ENCODE results near the gene SHROOM3.

SHROOM3 gene

DNA sequence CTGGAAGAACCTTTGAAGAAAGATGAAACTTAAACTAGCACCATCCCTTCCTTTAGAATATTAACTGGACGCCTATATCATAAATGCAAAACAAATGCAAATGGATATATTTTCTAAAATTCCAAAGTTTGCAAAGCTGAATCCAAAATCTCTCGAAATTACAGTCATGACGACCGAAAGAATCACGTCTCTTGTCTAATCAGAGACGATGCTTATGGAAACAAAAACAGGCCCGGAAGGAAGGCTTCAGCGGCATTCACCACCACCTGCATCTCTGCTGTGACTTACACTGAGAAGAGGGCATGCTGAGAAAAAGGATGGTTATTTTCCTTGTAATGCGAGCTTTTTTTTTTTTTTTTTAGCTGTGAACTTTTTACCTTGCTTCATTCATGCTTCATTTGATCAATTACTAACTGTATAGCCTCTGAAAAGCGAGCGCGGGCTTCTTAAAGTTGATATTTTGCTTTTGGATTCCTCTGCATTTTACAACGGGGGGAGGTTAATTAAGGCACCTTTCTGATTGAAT, 253.7 kb downstream of the SHROOM3 start:
- no peaks in the 10 kb centered on the region for H3K9me3 ChIP-seq (ENCODE audit: control insufficient read depth in 1 of 2, low read length in 2 of 2)
- peaks cover 28 to 49% of the 10 kb centered on the region in 2 donors for H3K4me1 ChIP-seq (ENCODE audit: control insufficient read depth in 1 of 2, insufficient read depth in 2 of 2, low read length in 2 of 2)
- peak overlapping the region; percentile 60 to 68 for H3K9ac ChIP-seq (ENCODE audit: low read depth in 1 of 2, low read length in 2 of 2)
- no peaks in the 10 kb centered on the region for H3K36me3 ChIP-seq (ENCODE audit: control insufficient read depth in 1 of 2, insufficient read depth in 2 of 2, low read length in 2 of 2)
- peak overlapping the region; percentile 71 to 81 for H3K4me3 ChIP-seq (ENCODE audit: low read depth in 1 of 2, low read length in 2 of 2)
- H3K27me3 ChIP-seq (ENCODE audit: control insufficient read depth in 1 of 2, insufficient read depth in 2 of 2, low read length in 2 of 2) = peaks cover 4 to 18% of the 10 kb centered on the region in 2 donors
- peak overlapping the region; percentile 80 for H3K27ac ChIP-seq (ENCODE audit: low read depth, low read length)

DNA sequence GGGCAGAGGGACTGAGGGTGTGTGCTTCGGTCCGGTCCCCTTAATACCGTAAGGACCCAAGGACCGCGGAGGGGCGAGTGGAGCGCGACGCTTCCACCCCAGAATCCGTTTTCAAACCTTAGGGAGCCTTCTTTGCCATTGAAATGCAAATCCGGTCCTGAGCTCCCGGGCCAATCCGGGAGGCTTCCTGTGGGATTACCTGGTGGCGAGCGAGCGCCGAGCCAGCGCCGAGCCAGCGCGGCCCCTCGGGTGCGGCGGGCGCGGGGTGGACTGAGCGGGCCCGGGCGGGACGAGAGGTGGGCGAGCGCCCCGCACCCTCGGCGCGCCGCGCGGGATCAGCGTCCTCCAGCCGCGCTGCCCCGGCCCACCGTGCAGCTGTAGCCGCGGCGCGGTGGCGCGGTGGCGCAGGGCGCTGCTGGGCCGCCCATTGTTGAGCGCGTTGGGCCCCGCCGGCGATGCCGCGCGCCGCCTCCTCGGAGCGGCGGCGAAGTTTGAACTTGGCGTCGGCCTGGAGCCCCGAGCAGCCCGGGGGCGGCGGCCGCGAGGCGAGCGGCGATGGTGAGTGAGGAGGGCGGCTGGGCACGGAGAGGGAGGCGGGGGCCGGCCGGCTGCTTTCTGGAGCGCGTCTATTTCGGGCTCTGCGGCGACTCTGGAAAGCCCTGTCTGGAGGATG, 254.3 kb downstream of the SHROOM3 start:
- Histone ChIP-seq H3K27me3 (ENCODE audit: control insufficient read depth in 1 of 2, insufficient read depth in 2 of 2, low read length in 2 of 2) (peaks cover 4 to 13% of the 10 kb centered on the region in 2 donors), H3K9ac (ENCODE audit: low read depth in 1 of 2, low read length in 2 of 2) (peak overlapping the region; percentile 79 to 95), H3K9me3 (ENCODE audit: control insufficient read depth in 1 of 2, low read length in 2 of 2) (no peaks in the 10 kb centered on the region), H3K36me3 (ENCODE audit: control insufficient read depth in 1 of 2, insufficient read depth in 2 of 2, low read length in 2 of 2) (no peaks in the 10 kb centered on the region), H3K4me1 (ENCODE audit: control insufficient read depth in 1 of 2, insufficient read depth in 2 of 2, low read length in 2 of 2) (peaks cover 24 to 47% of the 10 kb centered on the region in 2 donors), H3K4me3 (ENCODE audit: low read depth in 1 of 2, low read length in 2 of 2) (peak overlapping the region; percentile 71 to 81), H3K27ac (ENCODE audit: low read depth, low read length) (peak overlapping the region; percentile 80)

DNA sequence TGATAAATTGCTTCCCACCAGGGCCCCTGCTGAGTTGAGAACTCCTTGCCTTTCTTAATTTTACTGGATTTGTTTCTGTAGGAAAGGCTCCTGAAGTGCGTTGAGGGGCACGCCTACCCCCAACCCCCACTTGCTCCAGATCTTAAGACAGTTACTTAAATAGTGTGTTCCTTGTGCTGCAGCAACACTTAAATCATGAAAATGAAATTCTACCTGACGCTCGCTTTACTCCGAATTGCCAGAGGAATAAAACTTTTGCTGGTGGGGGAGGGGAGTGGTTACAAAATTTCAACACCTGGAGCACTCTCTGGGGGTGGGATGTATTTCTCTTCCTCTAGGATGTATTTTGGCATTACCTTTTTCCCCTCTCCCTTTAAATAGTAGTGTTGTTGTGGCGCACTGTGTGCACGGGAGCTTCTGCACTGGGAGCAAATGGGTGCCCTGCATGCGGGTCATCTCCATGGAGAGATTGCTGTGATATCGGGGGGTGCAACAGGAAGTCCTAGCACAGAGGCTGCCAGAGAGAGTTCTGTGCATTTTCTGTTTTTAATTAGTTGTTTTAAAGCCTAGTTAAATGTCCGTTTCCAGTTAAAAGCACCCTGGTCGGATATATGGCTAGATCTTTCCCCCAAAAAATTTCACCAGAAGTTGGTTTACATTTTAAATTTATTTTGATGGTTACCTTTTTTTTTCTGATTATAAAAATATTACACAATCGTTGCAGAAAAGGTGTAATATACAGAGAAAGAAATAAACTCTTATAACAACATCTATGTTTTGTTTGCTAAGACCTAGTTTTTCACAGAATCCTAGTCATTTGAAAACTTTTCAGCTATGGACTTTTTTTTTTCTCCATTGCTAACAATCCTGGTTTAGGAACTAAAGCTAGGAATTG, 255.2 kb downstream of the SHROOM3 start:
- Histone ChIP-seq H3K9ac (ENCODE audit: low read depth in 1 of 2, low read length in 2 of 2) (peak overlapping the region; percentile 79 to 95), H3K27ac (ENCODE audit: low read depth, low read length) (peak overlapping the region; percentile 81), H3K4me1 (ENCODE audit: control insufficient read depth in 1 of 2, insufficient read depth in 2 of 2, low read length in 2 of 2) (peaks cover 24 to 51% of the 10 kb centered on the region in 2 donors), H3K36me3 (ENCODE audit: control insufficient read depth in 1 of 2, insufficient read depth in 2 of 2, low read length in 2 of 2) (no peaks in the 10 kb centered on the region), H3K9me3 (ENCODE audit: control insufficient read depth in 1 of 2, low read length in 2 of 2) (no peaks in the 10 kb centered on the region), H3K27me3 (ENCODE audit: control insufficient read depth in 1 of 2, insufficient read depth in 2 of 2, low read length in 2 of 2) (peaks cover 4 to 13% of the 10 kb centered on the region in 2 donors), H3K4me3 (ENCODE audit: low read depth in 1 of 2, low read length in 2 of 2) (peak overlapping the region; percentile 71 to 81)

DNA sequence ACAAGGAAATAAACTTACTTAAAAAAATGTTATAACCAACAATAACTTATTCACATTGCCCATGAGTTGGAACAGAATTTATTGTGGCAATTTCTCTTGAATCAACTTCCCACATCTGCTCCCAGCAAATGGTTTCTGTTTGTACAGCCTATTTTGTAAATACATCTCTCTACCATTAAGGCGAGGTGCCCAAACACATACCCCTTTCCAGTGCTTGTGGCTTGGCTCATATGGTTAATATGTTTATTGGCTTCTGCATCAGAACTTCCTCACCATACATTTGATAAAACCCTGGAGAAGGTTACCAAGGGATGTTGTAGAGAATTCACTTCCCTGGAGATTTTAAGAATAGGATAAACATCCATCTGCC, 255.9 kb downstream of the SHROOM3 start:
- peaks cover 28 to 56% of the 10 kb centered on the region in 2 donors for H3K4me1 ChIP-seq (ENCODE audit: control insufficient read depth in 1 of 2, insufficient read depth in 2 of 2, low read length in 2 of 2)
- peak overlapping the region; percentile 71 to 81 for H3K4me3 ChIP-seq (ENCODE audit: low read depth in 1 of 2, low read length in 2 of 2)
- H3K27me3 ChIP-seq (ENCODE audit: control insufficient read depth in 1 of 2, insufficient read depth in 2 of 2, low read length in 2 of 2) = peaks cover 4 to 13% of the 10 kb centered on the region in 2 donors
- H3K9me3 ChIP-seq (ENCODE audit: control insufficient read depth in 1 of 2, low read length in 2 of 2) = no peaks in the 10 kb centered on the region
- H3K36me3 ChIP-seq (ENCODE audit: control insufficient read depth in 1 of 2, insufficient read depth in 2 of 2, low read length in 2 of 2) = no peaks in the 10 kb centered on the region
- peak overlapping the region in 1 of 2 donors; percentile 95 for H3K9ac ChIP-seq (ENCODE audit: low read depth in 1 of 2, low read length in 2 of 2)
- H3K27ac ChIP-seq (ENCODE audit: low read depth, low read length) = peak overlapping the region; percentile 81

DNA sequence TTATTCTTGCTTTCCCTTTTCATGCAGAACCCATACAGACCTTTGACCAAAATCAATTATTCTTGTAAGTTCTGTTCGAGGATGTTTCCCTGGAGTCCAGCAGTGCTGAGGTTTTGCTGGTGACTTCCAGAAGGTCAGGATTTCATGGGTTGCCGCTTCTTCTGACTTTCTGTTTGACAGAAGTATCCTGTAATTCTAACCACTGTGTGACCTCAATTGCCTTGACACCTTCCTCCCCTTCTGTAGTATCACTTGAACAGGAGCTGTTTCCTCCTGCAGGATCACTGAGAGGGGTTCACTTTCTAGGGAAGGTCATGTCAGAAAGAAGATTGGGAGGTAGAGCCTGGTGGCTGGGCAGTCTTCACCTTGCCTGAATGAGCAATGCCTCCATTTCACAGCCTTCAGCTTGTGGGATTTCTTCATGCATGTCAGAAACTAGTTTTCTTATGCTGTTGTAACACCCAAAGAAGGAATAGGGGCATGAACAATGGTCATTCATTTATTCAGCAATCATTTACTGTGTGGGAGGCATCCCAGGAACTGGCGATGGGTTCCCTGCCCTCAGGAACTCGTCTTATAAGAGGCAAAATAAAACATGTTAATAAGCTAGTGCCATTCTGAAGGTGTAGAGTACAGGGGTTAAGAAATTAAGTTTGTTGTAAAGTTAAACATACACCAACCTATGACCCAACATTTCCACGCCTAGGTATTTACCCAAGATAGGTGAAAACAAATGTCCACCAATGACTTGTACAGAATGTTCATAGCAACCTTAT, 257.0 kb downstream of the SHROOM3 start:
- H3K27me3 ChIP-seq (ENCODE audit: control insufficient read depth in 1 of 2, insufficient read depth in 2 of 2, low read length in 2 of 2) = peaks cover 4 to 13% of the 10 kb centered on the region in 2 donors
- no peaks in the 10 kb centered on the region for H3K36me3 ChIP-seq (ENCODE audit: control insufficient read depth in 1 of 2, insufficient read depth in 2 of 2, low read length in 2 of 2)
- H3K9me3 ChIP-seq (ENCODE audit: control insufficient read depth in 1 of 2, low read length in 2 of 2) = no peaks in the 10 kb centered on the region
- H3K4me3 ChIP-seq (ENCODE audit: low read depth in 1 of 2, low read length in 2 of 2) = peak overlapping the region; percentile 7 to 81
- H3K27ac ChIP-seq (ENCODE audit: low read depth, low read length) = peak overlapping the region; percentile 81
- peak overlapping the region; percentile 52 to 95 for H3K9ac ChIP-seq (ENCODE audit: low read depth in 1 of 2, low read length in 2 of 2)
- peaks cover 35 to 58% of the 10 kb centered on the region in 2 donors for H3K4me1 ChIP-seq (ENCODE audit: control insufficient read depth in 1 of 2, insufficient read depth in 2 of 2, low read length in 2 of 2)

DNA sequence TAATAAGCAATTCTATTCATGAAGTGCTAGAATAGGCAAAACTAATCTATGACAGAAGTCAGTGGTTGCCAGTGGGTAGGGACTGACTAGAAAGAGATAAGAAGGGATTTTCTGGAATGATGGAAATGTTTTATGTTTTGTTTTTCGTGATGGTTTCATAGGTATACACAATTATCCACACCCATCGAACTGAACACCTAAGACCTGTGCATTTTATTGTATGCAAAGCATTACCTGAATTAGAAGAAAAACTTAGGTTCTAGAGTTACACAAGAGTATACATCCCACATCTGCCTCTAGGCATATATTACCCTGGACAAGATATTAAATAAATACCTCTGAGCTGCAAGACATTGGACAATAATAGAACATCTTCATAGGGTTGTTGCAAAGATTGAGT, 257.7 kb downstream of the SHROOM3 start:
- no peak overlapping the region for H3K4me3 ChIP-seq (ENCODE audit: low read depth in 1 of 2, low read length in 2 of 2)
- peaks cover 35 to 59% of the 10 kb centered on the region in 2 donors for H3K4me1 ChIP-seq (ENCODE audit: control insufficient read depth in 1 of 2, insufficient read depth in 2 of 2, low read length in 2 of 2)
- H3K36me3 ChIP-seq (ENCODE audit: control insufficient read depth in 1 of 2, insufficient read depth in 2 of 2, low read length in 2 of 2) = no peaks in the 10 kb centered on the region
- H3K27me3 ChIP-seq (ENCODE audit: control insufficient read depth in 1 of 2, insufficient read depth in 2 of 2, low read length in 2 of 2) = peaks cover 4 to 13% of the 10 kb centered on the region in 2 donors
- H3K9me3 ChIP-seq (ENCODE audit: control insufficient read depth in 1 of 2, low read length in 2 of 2) = no peaks in the 10 kb centered on the region
- H3K9ac ChIP-seq (ENCODE audit: low read depth in 1 of 2, low read length in 2 of 2) = no peak overlapping the region
- H3K27ac ChIP-seq (ENCODE audit: low read depth, low read length) = peak overlapping the region; percentile 50

DNA sequence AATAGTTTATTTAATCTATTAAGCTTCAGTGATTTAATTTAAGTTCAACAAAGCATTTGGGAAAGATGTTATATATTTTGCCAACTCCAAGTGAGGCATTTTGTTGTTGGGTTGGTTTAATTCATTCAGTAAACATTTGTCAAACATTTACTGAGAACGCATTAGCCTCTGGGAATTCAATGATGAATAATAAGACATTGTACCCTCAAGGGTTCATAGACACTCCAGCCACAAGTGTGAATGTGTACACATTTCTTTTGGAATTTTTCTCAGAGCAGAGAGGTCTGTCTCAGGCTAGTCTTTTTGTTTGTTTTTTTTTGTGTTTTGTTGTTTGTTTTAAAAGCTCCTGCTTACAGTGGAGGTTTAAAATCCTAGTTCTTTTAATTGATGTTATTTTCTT, 259.0 kb downstream of the SHROOM3 start:
- Histone ChIP-seq H3K9me3 (ENCODE audit: control insufficient read depth in 1 of 2, low read length in 2 of 2) (no peaks in the 10 kb centered on the region), H3K27ac (ENCODE audit: low read depth, low read length) (no peak overlapping the region), H3K27me3 (ENCODE audit: control insufficient read depth in 1 of 2, insufficient read depth in 2 of 2, low read length in 2 of 2) (peaks cover 0 to 8% of the 10 kb centered on the region in 2 donors), H3K4me3 (ENCODE audit: low read depth in 1 of 2, low read length in 2 of 2) (no peak overlapping the region), H3K36me3 (ENCODE audit: control insufficient read depth in 1 of 2, insufficient read depth in 2 of 2, low read length in 2 of 2) (no peaks in the 10 kb centered on the region), H3K4me1 (ENCODE audit: control insufficient read depth in 1 of 2, insufficient read depth in 2 of 2, low read length in 2 of 2) (peaks cover 30 to 63% of the 10 kb centered on the region in 2 donors), H3K9ac (ENCODE audit: low read depth in 1 of 2, low read length in 2 of 2) (no peak overlapping the region)

DNA sequence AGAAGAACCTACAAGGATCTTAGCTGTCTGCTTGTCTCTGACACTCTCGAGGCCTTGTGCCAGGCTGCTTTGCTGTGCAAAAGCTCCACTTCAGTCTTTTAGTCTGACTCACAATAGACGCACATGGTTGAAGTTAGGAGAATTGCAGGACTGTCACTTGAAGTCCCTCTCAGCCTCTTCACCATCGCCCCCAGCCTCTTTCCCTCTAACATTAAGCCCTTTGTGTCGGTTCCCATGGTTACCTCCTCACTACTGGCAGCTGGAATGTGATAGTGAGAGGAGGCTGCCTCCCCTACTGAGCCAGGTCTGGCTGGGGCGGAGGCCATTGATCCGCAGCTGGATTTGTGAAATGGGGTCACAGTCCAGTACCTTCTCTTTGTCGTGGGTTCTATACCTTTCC, 261.1 kb downstream of the SHROOM3 start:
- H3K27me3 ChIP-seq (ENCODE audit: control insufficient read depth in 1 of 2, insufficient read depth in 2 of 2, low read length in 2 of 2) = no peaks in the 10 kb centered on the region
- no peaks in the 10 kb centered on the region for H3K9me3 ChIP-seq (ENCODE audit: control insufficient read depth in 1 of 2, low read length in 2 of 2)
- no peak overlapping the region for H3K4me3 ChIP-seq (ENCODE audit: low read depth in 1 of 2, low read length in 2 of 2)
- H3K9ac ChIP-seq (ENCODE audit: low read depth in 1 of 2, low read length in 2 of 2) = no peak overlapping the region
- no peaks in the 10 kb centered on the region for H3K36me3 ChIP-seq (ENCODE audit: control insufficient read depth in 1 of 2, insufficient read depth in 2 of 2, low read length in 2 of 2)
- H3K27ac ChIP-seq (ENCODE audit: low read depth, low read length) = no peak overlapping the region
- peaks cover 30 to 71% of the 10 kb centered on the region in 2 donors for H3K4me1 ChIP-seq (ENCODE audit: control insufficient read depth in 1 of 2, insufficient read depth in 2 of 2, low read length in 2 of 2)

DNA sequence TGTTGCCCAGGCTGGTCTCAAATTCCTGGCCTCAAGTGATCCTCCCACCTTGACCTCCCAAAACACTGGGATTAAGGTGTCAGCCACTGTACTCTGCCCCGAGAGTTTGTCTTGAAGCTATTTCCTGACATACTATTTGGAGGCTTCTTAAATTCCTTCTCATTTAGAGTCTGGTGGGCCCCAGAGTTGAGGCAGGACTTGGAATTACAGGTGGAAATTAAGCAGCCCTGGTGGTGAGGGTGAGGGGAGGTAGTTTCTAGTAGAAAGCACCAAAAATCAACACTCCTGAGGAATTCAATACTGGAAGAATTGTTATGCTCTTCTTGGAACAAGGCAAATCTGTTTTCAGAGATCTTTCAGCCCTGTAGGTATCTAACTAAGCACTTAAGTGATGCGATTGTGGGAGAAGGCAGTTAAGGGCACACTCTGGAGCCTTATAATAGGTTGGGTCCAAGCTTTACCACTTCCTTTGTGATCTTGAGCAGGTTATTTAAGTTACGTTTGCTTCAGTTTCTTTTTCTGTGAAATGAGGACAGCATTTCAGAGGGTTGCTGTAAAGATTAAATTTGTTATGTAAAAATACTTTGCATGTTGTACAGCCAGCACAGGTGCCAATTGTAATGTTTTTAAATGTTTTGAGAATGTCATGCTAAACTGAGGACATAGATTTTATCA, 262.2 kb downstream of the SHROOM3 start:
- no peaks in the 10 kb centered on the region for H3K36me3 ChIP-seq (ENCODE audit: control insufficient read depth in 1 of 2, insufficient read depth in 2 of 2, low read length in 2 of 2)
- no peak overlapping the region for H3K4me3 ChIP-seq (ENCODE audit: low read depth in 1 of 2, low read length in 2 of 2)
- H3K4me1 ChIP-seq (ENCODE audit: control insufficient read depth in 1 of 2, insufficient read depth in 2 of 2, low read length in 2 of 2) = peaks cover 22 to 68% of the 10 kb centered on the region in 2 donors
- no peaks in the 10 kb centered on the region for H3K9me3 ChIP-seq (ENCODE audit: control insufficient read depth in 1 of 2, low read length in 2 of 2)
- no peak overlapping the region for H3K9ac ChIP-seq (ENCODE audit: low read depth in 1 of 2, low read length in 2 of 2)
- H3K27me3 ChIP-seq (ENCODE audit: control insufficient read depth in 1 of 2, insufficient read depth in 2 of 2, low read length in 2 of 2) = no peaks in the 10 kb centered on the region
- H3K27ac ChIP-seq (ENCODE audit: low read depth, low read length) = no peak overlapping the region

Data from duodenal mucosa (tissue), 2 donors.